GM19328 (cell line): ENCODE data around the gene ASB6.
"Not testable (repeated sequence)": the region's sequence is repeated elsewhere in the genome, so short reads cannot be mapped to it uniquely, and the experiment has no call there.

Experiments
- ATAC-seq: cut with Tn5 transposase; IDR thresholded peaks from one replicate; pipeline ENCODE4 v1.9.1; 2021; ENCODE audit warnings: mild to moderate bottlenecking, moderate library complexity; ENCODE audit not compliant: unreplicated experiment

The ASB6 gene

DNA sequence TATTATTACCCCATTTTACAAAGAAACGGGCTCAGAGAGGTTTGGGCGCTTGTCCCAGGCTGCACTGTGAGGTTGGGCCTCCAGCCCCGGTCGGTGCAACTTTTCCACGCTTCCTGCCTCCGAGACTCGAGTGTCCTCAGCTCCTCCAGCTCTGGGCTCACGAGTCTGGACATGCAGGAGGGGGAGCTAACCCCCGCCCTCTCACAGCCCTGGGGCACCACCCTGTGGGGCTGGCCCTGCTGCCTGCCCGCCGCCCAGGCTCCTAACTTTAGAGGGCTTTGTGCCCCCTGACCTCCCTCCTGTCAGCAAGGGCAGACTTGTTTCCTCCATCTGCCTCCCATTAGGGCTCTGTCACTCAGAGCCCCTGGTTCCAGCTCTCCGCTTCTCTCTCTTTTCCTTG lies 4.3 kb upstream of the ASB6 start:
- ATAC-seq, result no peak

DNA sequence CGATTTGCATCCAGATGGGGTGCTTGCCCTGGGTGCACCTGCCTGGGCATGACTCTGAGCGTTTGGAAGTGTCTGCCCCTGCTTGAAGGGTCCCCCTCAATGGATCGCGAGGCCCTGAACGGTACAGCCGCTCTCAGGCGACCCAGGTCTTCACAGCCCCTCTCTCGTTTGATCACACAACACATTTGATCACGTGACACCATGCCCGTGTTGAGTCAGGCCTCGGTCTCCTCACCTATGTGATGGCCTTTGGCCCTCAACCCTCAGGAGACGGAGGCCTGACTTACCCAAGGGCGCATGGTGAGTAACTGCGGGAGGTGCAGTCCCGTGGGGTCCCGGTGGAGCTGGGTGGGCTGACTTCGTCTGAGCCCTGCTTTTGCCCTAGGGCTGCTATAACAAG lies 3.0 kb upstream of the ASB6 start:
- ATAC-seq, result no peak

DNA sequence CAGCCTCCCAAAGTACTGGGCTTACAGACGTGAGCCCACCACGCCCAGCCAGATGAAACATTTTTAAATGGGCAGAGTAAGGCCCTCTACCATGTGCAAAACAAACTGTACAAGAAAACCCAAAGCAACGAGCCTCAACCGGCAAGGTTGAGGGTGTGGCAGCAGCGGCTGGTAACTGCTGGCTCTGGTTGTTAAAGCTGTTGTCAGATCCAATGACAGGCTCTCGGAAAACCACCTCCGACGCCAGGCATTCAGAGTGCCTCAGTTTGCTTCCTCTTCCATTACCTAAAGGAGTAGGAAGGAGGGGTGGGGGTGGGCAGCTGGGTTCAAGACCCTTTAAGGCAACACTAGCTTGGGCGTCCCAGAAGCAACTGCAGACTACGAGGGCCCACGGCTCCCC lies 2.4 kb upstream of the ASB6 start:
- no peak for ATAC-seq

DNA sequence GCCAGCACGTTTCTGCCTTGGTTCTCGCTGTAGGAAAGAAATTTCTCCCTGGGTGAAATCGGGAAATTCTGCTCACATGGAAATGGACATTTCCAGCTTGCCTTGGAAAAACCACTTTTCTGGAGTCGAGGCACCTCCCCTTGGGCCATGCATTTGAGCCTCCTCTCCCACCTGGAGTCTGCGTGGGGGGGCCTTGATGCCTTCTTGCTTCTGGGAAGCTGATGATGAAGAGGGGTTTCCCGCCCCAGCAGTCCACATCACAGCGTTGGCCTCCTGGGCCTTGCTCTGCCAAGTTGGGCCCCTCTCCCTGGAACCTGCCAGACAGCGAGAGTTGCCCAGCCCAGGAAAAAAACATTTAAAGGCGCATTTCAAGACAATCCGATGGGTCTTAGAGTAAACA lies 1.8 kb upstream of the ASB6 start:
- no peak for ATAC-seq

DNA sequence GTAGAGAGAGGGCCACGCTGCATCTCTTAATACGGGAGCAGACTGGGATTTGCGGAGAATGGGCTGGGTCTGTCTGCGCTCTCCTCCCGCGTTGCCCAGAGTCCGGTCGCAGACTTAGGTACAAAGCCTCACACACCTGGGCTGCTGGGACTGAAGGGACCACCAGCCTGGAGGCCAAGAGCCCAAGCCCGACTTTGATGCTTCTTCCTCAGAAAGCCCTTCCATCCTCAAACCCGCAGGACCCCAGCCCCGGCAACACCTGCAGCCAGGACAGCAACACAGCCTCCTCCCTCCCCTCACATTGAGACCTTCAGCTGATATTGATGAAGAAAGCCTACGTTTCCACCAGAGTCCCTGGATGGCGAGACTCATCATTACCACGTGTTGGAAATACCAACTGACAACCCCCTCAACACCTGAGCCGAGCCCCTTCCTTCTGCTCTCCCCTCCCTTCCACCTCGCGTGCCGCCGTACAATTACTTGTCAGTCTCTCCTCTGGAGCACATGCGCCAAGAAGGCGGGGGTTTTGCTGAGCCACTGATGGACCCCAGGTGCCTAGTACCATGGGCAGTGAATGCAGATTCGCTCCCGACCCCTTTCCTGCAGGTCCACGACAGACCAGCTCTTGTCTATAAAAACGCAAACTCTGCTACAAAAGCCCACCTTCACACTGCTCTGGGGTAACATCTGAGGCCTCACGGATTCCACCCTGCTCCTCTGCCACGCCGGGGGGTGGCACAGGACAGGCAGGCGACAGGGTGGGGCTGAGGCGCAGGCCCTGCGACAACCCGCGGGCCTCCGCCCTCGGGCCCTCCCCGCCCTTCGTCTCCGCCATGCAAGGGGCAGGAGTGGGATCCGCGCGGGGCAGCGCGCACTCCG lies 841 bp downstream of the ASB6 start:
- ATAC-seq, result no peak

DNA sequence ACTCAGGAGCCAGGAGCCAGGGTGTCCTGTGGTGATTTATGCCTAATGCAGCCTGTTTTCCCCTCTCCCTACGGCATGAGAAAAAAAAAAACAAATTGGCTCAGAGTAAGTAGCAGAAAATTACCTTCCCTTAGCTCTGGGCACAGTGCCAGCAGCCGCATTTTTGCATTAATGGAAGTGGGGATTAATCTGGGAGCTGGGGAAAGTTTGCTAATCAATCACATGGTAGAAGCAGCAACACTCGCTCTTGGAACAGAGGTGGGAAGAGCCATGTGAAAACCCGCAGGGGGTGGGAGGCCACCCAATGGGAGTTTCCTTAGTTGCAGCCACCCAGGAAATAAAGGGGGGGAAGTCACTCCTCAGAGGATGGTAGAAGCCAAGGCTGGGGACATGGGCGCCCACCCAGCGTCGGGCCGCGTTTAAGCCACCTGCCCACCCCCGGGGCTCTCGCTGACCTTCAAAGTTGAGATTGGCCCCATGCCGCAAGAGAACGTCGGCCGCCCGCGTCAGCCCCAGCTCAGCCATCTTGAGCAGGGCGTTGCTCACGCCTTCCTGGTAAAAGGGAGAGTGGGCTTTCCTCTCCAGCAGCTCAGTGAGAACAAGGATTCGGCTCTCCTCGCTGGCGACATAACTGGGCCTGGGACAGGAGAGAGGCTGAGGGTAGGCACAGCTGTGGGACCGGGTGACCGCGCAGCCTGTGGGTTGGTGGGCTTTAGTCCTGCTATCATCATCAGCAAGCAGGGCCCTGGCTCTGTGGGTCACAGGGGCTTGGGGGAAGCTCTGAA lies 1.7 kb downstream of the ASB6 start:
- no peak for ATAC-seq

DNA sequence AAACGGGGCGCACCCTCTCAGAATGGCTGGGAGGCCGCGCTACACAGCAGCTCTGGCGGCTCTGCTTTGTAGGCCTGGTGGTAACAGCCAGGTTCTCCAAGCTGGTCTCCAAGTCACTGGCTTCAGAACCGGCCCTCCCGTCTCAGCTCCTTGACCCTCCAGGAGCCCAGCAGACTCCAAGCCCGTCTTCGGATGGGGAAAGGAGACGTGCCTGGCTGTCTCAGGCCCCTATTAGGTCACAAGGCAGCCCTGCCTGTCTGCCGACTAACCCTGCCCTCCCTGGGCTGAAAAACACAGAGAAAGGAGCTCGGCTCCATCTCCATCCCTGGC lies 2.2 kb downstream of the ASB6 start:
- no peak for ATAC-seq

DNA sequence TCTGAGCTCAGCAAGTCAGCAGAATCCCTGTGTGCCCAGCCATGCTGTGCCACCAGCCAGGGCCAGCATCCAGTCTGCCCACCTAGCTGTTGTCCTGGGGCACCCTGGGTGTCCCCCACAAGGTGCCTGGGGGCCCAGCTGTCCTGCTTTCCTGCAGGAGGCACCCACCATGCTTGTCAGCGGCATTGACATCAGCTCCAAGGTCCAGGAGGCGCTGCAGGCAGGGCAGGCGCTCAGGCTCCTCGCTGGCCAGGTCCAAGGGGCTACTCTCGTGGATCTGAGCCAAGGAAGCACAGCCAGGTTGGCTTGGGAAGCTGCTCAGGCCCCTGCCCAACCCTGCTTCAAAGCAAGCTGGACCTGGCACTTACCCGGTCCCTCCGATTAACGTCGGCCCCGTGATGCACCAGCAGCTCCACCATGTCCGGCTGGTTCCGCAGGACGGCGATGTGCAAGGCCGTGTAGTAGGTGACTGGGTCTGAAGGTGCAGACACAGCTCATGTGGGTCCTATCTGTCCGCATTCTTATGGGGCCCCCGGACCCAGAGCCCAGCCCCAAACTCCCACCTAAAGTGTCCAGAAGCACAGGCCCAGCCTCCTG lies 2.8 kb downstream of the ASB6 start:
- ATAC-seq, result no peak

DNA sequence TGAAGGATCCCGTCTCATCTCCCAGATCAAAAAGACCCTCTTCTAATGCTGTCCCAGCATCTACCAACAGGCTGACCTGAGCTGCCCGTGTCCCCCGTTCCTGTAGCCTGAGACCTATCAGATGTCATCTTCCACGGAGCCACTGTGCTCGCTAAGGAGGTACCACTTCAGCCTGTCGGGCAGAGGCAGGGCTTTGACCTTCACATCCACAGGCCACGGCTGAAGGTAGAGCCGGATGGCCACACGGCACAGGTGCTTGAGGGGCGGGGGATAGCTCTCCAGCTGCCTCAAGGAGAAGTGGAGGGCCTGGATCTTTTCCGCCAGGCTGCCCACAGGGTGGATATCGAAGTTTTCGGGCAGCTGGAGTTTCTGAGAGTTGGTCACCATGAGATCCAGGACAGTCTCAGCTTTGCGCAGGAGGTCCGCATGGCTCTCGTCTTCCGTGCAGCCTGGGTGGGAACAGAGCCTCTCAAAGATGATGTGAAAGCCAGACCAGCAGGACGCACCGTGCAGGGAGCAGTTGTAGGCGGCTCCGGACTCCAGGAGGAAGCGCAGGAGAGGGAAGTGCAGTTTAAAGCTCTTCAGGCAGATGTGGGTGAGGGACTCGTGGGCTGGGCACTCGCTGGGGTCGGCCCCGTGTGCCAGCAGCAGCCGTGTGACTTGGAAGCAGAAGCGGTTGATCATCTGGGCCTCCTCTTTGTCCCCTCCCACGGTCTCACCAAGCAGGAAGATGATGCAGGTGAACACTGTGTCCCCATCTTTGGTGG lies 4.1 kb downstream of the ASB6 start:
- no peak for ATAC-seq

DNA sequence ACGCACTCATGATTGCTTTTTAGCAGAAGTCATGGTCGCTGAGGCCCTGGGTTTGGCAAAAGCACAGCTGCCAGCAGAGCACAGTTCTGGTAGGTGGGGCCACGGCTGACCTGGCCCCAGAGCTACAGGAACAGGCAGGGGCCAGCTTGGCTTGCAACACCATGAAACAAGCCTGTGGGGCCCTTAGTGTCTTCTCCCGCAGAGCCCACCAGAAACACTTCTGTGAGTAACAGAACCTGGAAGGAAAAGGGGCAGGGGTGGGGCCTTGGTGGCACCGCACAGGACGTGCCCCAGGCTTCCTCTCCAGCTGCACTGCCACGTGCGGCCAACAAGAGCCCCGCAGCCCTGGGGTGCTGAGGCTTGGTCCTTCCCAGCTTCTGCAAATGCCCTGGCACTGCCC lies 4.8 kb downstream of the ASB6 start:
- no peak for ATAC-seq

DNA sequence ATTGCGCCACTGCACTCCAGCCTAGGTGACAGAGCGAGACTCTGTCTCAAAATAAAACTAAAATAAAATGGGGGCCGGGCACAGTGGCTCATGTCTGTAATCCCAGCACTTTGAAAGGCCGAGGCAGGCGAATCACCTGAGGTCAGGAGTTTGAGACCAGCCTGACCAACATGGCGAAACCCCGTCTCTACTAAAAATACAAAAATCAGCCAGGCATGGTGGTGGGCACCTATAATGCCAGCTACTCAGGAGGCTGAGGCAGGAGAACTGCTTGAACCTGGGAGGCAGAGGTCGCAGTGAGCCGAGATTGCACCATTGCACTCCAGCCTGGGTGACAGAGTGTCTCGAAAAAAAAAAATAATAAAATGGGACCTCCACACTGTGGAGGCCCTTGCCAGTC lies 5.6 kb downstream of the ASB6 start:
- ATAC-seq, result not testable (repeated sequence)

DNA sequence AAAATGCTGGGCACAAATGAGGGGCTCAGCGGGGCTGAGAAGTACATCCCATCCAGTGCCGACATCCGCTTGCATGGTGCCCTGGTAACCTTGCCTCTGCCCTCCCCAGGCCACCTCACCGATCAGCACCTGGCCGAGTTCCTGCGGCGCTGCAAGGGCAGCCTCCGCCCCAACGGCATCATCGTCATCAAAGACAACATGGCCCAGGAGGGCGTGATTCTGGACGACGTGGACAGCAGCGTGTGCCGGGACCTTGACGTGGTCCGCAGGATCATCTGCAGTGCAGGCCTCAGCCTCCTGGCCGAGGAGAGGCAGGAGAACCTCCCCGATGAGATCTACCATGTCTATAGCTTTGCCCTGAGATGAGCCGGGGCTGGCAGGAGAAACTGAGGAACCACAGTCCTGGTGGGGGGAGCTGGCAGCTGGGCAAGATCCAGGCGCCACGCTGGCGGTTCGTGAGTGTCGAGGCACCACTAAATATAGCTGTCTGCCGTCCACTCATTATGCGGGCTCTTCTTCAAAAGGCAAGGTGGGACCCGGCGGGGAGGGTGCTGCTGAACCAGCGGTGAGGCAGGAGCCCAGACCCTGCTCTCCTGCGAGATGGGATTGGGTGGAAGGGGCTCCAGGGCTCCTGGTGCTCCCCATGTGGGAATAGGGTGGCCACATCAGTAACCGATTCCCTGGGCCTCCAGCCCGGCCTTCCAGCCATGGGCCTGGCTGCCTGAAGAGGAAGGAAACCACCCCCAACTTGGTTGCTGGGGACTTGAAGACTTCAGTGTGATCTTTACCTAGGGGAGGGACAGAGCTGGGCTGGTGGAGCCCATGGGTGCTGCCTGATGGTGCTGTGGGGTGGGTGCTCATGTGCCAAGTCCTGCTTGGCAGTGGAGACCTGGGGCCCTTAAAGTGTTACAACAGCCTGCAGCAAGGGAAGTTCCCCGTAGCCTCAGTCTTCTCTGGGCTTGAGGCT lies 6.6 kb downstream of the ASB6 start:
- ATAC-seq, result no peak

DNA sequence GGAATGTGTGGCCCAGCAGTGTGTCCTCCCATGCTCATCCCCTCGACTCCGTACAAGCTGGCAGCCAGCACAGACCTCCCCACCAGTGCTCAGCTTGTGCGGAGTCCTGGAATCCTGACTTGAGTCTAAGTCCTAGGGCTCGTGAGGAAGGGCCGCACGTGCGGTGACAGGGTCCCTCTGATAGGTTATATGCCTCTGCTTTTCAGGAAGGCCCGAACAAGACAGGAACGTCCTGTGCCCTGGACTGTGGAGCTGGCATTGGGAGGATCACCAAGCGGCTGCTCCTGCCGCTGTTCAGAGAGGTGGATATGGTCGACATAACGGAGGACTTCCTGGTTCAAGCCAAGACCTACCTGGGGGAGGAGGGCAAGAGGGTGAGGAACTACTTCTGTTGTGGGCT lies 8.1 kb downstream of the ASB6 start:
- ATAC-seq, result no peak

DNA sequence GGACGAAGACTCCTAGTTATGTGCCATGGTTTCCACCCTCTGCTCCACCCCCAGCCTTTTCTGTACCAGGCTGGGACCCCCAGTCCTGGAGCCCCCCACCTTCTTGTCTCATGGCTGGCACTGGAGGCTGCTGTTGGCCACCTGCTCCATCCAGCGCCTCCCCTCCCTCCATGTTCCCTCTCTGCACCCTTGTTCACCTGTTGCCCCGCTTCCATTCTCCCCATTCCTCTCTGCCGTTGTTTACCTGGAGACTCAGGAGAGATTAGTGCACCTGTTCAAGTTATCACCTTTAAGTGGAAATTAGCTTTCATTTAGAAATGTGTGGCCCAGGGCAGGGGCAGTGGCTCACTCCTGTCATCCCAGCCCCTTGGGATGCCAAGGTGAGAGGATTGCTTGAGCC lies 8.7 kb downstream of the ASB6 start:
- ATAC-seq, result no peak

DNA sequence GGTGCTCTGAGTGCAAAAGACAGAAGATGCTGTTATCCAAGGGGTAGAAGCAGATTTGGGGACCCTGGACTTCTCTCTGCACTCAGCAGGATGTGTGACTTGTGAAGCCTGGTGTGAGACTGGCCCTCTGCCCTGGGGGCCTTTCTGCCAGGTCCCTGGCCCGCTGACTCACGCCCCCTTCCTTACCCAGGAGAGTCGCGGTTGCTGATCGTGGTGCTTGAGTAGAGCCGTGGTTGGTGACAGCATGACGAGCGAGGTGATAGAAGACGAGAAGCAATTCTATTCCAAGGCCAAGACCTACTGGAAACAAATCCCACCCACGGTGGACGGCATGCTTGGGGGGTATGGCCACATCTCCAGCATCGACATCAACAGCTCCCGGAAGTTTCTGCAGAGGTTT lies 9.5 kb downstream of the ASB6 start:
- no peak for ATAC-seq

DNA sequence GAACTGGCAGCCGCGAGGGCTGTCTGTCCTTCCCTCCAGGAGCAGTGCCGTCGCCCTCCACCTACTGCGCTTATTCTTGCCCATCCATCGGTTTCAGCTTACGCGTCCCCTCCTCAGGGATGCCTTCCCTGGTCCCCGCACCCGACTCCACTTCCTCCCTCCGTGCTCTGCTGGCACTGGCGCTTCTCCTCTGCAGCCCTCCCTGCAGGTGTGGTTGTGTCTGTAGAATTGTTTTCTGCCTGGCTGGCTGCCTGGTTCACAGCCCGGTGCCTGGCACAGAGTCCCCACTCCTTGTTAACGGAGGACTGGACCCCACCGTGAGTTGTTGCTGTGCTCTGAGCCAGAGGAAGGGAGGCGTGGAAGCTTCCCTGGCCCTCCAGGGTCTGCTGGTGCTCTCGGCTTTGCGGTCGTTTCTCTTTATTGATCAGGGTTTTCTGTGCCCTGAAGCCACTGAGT lies 10.2 kb downstream of the ASB6 start:
- no peak for ATAC-seq

DNA sequence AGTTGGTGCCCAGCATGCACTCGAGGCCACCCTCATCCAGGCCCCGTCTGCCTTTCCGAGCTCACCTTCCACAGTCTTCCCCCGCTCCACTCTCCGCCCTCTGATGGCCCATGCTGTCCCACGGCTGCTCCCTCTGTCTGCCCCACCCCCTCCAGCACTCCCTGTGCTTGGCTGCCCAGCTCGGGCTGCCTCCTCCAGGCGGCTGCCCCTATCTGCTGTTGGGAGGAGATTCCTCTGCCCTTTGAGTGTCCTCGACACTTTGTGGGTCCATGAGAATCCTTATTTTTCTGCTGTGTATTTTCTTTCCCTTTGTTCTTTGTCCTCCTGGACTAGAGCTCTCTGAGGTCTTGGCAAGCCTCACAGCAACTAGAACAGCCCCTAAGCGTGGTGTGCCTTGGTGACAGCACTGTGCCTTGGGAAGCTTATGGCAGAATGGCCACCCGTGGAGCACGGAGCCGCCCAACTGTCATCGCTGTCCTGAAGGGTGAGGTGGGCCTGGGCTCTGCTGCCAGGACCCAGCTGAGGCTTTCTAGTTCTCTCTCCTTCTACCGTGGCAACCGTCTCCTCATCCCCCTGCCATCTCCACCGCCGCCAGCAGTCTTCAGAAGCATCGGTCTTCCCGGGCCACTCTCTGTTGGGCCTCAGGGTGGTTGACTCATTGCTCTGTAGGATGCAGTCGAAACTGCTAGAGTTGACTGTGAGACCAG lies 10.8 kb downstream of the ASB6 start:
- no peak for ATAC-seq

DNA sequence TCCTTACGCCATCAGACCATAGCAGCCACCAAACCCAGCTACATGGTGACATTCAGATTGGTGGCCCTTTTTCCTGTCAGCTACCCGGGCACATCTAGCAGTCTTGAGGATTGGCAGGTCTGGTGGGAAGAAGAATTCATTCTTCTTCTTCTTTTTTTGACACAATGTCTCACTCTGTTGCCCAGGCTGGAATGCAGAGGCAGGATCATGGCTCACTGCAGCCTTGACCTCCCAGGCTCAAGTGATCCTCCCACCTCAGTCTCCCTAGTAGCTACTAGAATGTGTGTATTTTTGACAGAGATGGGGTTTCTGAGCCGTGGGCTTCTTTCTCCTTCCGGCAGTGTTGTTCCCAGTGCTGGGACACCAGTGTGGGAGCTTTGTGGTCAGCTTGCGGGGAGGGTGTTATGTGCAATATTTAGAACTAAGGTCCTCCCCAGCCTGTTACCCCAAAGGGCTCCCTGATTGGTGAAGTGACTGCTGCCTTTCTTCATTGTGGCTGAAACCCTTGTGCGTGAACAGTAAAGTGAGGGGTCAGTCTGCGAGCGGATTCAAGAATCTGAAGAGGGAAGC lies 12.6 kb downstream of the ASB6 start:
- ATAC-seq, result no peak

DNA sequence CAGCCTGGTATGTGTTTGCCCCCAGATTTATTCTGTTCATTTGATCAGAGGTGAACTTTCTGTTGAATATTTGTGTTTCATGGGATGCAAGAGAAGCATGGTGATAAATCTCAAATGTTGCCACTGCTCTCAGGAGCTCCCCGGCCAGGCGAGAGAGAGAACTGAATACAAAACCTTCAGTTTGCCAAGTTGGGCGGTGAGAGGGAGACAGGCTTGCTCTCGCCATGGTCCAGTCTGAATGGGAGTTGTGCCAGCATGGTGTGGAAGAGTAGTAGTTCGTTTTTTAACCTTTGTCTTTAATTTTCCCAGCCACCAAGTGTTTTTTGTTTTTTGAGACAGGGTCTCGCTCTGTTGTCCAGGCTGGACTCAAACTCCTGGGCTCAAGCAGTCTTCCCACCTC lies 13.2 kb downstream of the ASB6 start:
- no peak for ATAC-seq
